NCI-H187 (cell line): ENCODE data around the gene COL18A1.
"Not testable (repeated sequence)": the region's sequence is repeated elsewhere in the genome, so short reads cannot be mapped to it uniquely, and the experiment has no call there.

Source experiments
- DNase-seq, 2 experiments: peaks; one replicate each; lab custom pipeline; 2025; lab: John Stamatoyannopoulos, UW

The COL18A1 gene

DNA sequence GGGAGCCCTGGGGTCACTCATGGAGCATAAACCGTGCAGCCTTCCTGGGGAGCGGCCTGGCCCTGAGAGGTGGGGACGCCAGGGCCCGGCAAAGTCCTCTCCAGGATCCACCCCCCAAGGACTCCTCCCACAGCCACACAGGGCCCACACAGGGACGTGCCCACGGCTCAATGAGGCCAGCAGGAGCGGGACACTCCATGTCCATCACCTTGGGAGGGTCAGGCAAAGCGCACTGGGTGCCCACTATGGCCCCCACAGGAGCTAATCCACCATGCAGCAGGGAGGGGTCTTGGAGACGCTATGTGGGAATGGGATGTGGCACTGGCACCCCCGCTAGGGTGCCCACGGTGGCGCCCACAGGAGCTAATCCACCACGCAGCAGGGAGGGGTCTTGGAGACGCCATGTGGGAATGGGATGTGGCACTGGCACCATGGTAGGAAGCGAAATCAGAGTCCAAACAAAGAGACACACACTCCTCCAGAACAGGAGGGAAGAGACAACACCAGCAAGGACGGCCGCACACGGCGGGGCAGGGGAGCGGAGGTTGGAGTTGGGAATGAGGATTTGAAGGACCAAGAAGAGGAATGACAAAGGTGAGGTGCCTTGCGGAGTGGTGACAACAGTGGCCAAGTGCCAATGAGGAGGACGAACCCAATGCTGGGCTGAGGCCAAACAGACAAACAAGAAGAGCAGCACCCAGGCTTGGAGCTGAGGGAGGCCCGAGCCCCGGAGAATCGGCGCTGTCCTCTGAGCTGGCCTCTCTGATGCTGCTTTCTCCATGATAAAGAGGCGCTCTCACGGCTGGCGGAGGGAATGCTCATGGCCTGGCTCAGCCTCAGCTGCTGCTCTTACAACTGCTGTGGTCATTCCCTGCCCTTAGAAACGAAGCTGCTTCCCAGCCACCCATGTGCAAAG, 155.4 kb downstream of the COL18A1 start:
- DNase-seq = no peak

DNA sequence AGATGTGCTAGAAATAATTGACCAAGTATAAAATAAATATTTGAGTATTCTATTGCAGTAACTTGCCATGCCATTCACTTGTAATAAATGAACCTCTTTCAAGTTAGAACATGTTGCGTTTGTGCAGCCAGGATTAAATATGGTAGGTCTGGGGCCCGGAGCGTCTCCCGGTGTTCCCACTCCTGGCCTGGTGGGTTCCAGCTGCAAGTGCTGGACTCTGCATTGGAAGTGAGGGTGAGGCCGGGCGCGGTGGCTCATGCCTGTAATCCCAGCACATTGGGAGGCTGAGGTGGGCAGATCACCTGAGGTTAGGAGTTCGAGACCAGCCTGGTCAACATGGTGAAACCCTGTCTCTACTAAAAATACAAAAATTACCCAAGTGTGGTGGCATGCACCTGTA, 156.3 kb downstream of the COL18A1 start:
- DNase-seq = not testable (repeated sequence)

DNA sequence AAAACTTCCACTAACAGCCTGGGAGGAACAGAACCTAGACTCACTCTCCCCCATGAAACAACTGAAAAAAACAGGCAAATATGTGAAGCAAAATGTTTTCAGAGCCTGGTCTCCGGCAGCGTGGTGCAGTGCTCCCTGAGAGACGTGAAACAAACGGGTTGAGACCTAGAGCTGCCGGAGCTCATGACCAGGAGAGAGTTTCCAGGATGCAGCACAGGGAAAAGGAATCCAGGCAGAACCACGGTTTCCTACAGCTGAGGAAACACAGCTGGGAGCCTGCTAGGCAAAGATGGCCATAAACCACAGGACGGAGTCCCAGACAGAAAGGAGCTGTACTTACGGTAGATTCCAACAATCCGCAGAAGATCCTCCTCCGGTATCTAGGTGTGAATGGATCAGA, 157.4 kb downstream of the COL18A1 start:
- no peak for DNase-seq

DNA sequence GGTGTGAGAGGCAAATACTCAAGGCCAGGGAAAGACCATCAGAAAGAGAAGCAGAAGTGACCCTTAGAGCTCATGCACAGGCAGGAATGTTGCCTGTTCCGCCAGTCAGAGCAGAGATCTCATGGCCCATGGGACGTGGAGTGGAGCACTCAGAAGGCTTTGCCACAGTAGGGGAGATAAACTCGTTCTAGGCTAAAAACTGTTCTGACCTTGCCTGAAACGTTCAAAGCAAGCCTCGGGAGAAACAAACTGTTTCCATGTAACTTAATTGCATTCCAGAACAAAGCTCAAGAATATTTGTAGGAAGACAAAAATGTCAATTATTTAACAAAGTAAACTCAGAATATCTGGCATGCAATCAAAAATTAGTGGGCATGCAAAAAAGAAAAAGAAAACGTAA, 158.0 kb downstream of the COL18A1 start:
- DNase-seq = no peak
